ENCODE data around the gene IFITM10.

- TF ChIP-seq CTCF (IDR thresholded peaks at IDR 0.05) (no peak), EP300 (IDR thresholded peaks at IDR 0.05) (no peak), POLR2A (IDR thresholded peaks at IDR 0.05; ENCODE audit: low read depth) (no peak), POLR2AphosphoS5 (IDR thresholded peaks at IDR 0.05) (no peak)
Observed at GRCh38 chr11:1739576-1739975, 10.8 kb downstream of the IFITM10 start.

All from esophagus muscularis mucosa (tissue), 4 donors.